ENCODE results near the gene SLC6A13. TPM values are rescaled to one million over a fixed set of nuclear protein-coding genes. Genes with fewer than 3 reads are reported as not detected.

The SLC6A13 gene
- polyA plus RNA-seq, 1 donor from 2014 or later = 1.4 TPM

DNA sequence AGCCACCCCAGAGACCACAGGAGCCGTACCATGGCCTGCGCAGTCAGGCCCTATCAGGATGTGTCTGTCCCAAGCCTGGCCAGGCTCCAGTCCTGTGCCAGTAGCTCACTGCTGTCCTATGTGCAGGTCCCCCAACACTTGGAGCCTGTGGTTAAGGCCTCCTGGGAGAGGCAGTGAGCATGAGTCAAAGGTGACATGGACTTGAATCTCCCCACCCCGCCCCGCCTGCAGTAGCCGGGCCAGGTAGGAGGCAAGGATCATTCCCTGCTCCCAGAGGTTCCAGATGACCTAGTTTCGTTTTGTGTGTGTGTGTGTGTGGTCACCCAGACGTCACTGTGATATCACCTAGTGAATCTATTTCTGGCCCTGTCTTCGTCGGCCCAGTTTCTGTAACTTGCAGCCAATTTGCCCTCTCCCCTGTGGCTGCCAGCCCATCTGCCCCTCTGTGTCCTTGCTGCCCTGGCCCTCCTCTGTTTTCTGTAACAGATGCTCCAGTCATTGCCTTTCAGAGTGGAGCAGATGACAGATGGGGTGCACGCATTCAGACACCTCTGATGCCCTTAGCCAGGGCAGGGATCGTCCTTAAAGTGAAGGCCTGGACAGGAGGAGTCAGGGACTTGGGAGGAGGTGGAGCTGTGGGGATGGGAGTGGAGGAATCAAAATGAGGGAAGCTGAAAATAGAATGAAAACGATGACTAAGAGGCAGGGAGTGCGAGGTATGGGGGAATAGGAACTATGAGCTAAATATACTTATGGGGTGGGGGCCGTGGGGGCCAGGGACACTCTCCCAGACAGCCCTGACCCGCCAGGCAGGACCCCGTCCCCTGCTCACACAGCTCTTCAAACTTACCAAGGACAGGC, 86.1 kb downstream of the SLC6A13 start:
- Histone ChIP-seq H3K9me2 (ENCODE audit: insufficient read depth, low read length) (no peaks in the 10 kb centered on the region), H3K4me2 (ENCODE audit: low read length) (no peak overlapping the region), H3K27ac (ENCODE audit: low read length) (no peak overlapping the region)

More for the DNA sequence above, 86.1 kb downstream of the SLC6A13 start:
- Histone ChIP-seq H4K20me1 (ENCODE audit: insufficient read depth) (no peaks in the 10 kb centered on the region), H3K4me3 (ENCODE audit: low read length) (no peak overlapping the region), H3K9ac (ENCODE audit: low read length) (no peak overlapping the region), H3K27me3 (ENCODE audit: insufficient read depth, low read depth, low read length) (no peaks in the 10 kb centered on the region), H2AFZ (ENCODE audit: low read depth, low read length) (no peak overlapping the region), H3F3A (ENCODE audit: insufficient read depth, low read length, poor library complexity, severe bottlenecking) (no peaks in the 10 kb centered on the region), H3K9me3 (ENCODE audit: low read length) (no peaks in the 10 kb centered on the region), H3K79me2 (replicated peaks; ENCODE audit: insufficient read depth, low read length) (no peaks in the 10 kb centered on the region), H3K36me3 (ENCODE audit: insufficient read depth, low read length) (no peaks in the 10 kb centered on the region)
- TF ChIP-seq REST (IDR thresholded peaks at IDR 0.05; ENCODE audit: borderline replicate concordance) = no peak
- TF ChIP-seq EZH2 (IDR thresholded peaks at IDR 0.05; ENCODE audit: borderline replicate concordance, insufficient read depth, low read length, poor library complexity, severe bottlenecking) = no peak
- no peak for TF ChIP-seq MXI1 (conservative IDR thresholded peaks at IDR 0.05; ENCODE audit: poor library complexity, severe bottlenecking)
- no peak for TF ChIP-seq SMC3 (conservative IDR thresholded peaks at IDR 0.05; ENCODE audit: poor library complexity)
- TF ChIP-seq RAD21 (conservative IDR thresholded peaks at IDR 0.05) = no peak
- TF ChIP-seq TAF1 (IDR thresholded peaks at IDR 0.05; ENCODE audit: low read depth) = no peak
- no peak for TF ChIP-seq CTCF (IDR thresholded peaks at IDR 0.05; ENCODE audit: poor library complexity, severe bottlenecking)
- TF ChIP-seq EP300 (conservative IDR thresholded peaks at IDR 0.05; ENCODE audit: poor library complexity, severe bottlenecking) = no peak
- no peak for TF ChIP-seq POLR2AphosphoS5 (IDR thresholded peaks at IDR 0.05)

All from neural cell (in vitro differentiated cells).